Transverse colon (tissue), 4 donors: ENCODE measurements around the gene CHID1. TPM values are rescaled to one million over a fixed set of nuclear protein-coding genes. Genes with fewer than 3 reads are reported as not detected.

ENCODE experiments used
- DNase-seq: peaks from one replicate; pipeline ENCODE4 v3.0.0-alpha.2; 2019
- H3K27ac ChIP-seq, 4 donors: fragments of 200-600 bp; sonication (generic); 2 replicates each; pipeline ENCODE4 v1.5.1; 2016 to 2018; ENCODE audit warnings: inconsistent platforms in 4 of 4
- H3K27me3 ChIP-seq: fragments of 200-600 bp; sonication (generic); 2 replicates; pipeline ENCODE4 v1.5.1; 2017; ENCODE audit warnings: inconsistent platforms
- H3K36me3 ChIP-seq, 4 donors: fragments of 200-600 bp; sonication (generic); 2 replicates each; pipeline ENCODE4 v1.5.1; 2017 to 2019; ENCODE audit warnings: inconsistent platforms in 4 of 4
- H3K4me1 ChIP-seq, 4 donors: fragments of 200-600 bp; sonication (generic); 2 replicates each; pipeline ENCODE4 v1.5.1; 2017 to 2020; ENCODE audit warnings: inconsistent platforms in 4 of 4
- H3K4me3 ChIP-seq, 4 donors: fragments of 200-600 bp; sonication (generic); 1 replicate in 1 of 4; 2 replicates in 3 of 4; pipeline versions ENCODE4 v1.5.1 to v1.6.1; 2017 to 2019; ENCODE audit warnings: inconsistent platforms in 4 of 4
- H3K9me3 ChIP-seq, 2 donors: fragments of 200-600 bp; sonication (generic); 2 replicates each; pipeline ENCODE4 v1.5.1; 2017 to 2019; ENCODE audit warnings: inconsistent platforms in 2 of 2
- CTCF ChIP-seq, 5 experiments: fragments of 200-600 bp in 3 of 5; fragments of 450-650 bp in 2 of 5; sonication (generic) in 3 of 5; IDR thresholded peaks; 1 replicate in 2 of 5; 2 replicates in 3 of 5; pipeline ENCODE4 v1.5.1; 2016 to 2017; ENCODE audit warnings: antibody characterized with exemption in 5 of 5, inconsistent platforms in 3 of 5, mild to moderate bottlenecking in 2 of 5, moderate library complexity in 1 of 5
- EP300 ChIP-seq: sonication (generic); formaldehyde crosslinking; IDR thresholded peaks from one replicate; pipeline ENCODE4 v1.6.1; 2017; ENCODE audit warnings: antibody characterized with exemption, low read depth
- POLR2A ChIP-seq: fragments of 450-650 bp; IDR thresholded peaks from one replicate; pipeline ENCODE4 v1.6.1; 2016; ENCODE audit warnings: antibody characterized with exemption, mild to moderate bottlenecking, moderate library complexity
- POLR2AphosphoS5 ChIP-seq, 3 donors: sonication (generic); formaldehyde crosslinking; IDR thresholded peaks; one replicate each; pipeline ENCODE4 v1.6.1; 2016; ENCODE audit warnings: antibody characterized with exemption in 3 of 3
- WGBS, 2 donors: methylation state at CpG; one replicate each; pipeline ENCODE4 v1.1.5; 2018; ENCODE audit warnings: low coverage in 1 of 2; 5-methylcytosine and 5-hydroxymethylcytosine counted together
- in situ Hi-C, 4 donors: fragments of 200-750 bp; cut with MboI; loops; one replicate each; pipeline versions ENCODE4 v1.15.0 to v1.15.1; 2017; ENCODE audit warnings: low sequenced_read_pairs in 3 of 4, low pct_ligation_motif_present in 1 of 4, low pct_unique_long_range_greater_than_20kb in 1 of 4
- intact Hi-C: fragments of 100-400 bp; cut with DNase I; formaldehyde crosslinking; loops from one replicate; pipeline ENCODE4 v1.15.1; 2023; ENCODE audit warnings: low total_unique reads
- total RNA-seq, 4 donors: library from RNA; depleted of rRNA; stranded (reverse); fragments of >200 nt; gene quantifications; one replicate each; pipeline ENCODE4 v1.1.0, GENCODE V29; 2016

CHID1 gene
- total RNA-seq, 4 donors from 2014 or later: 15.3 to 58.2 (median 41.4) TPM

GRCh38 chr11:923691-924405 is 13.2 kb upstream of the CHID1 start:
- Histone ChIP-seq H3K27ac (no peak overlapping the region), H3K27me3 (no peaks in the 10 kb centered on the region), H3K4me3 (no peak overlapping the region), H3K4me1 (peaks cover 17 to 29% (median 25%) of the 10 kb centered on the region in 4 donors), H3K36me3 (no peaks in the 10 kb centered on the region), H3K9me3 (no peaks in the 10 kb centered on the region)
- TF ChIP-seq POLR2A: no peak
- TF ChIP-seq EP300: no peak
- TF ChIP-seq CTCF (IDR thresholded peaks at IDR 0.05): no peak
- TF ChIP-seq POLR2AphosphoS5 (IDR thresholded peaks at IDR 0.05): no peak
- in situ Hi-C loops (loop anchor here in 1 of 4 donors (25.0 kb wide), 1 partner anchor 113 kb away; the partner anchor contains the start of gene MUC6), intact Hi-C loops (no loop called here)
- DNase-seq: no peak
- 84 to 100% methylated on average over 2 to 19 of the region's 19 CpGs for WGBS, 2 donors

- intact Hi-C loops (no loop called here), in situ Hi-C loops (loop anchor here in 1 of 4 donors (25.0 kb wide), 1 partner anchor 115 kb away; the partner anchor contains the start of gene MUC6)
- Histone ChIP-seq H3K9me3 (no peaks in the 10 kb centered on the region), H3K27me3 (no peaks in the 10 kb centered on the region), H3K27ac (no peak overlapping the region), H3K4me3 (no peak overlapping the region), H3K36me3 (no peaks in the 10 kb centered on the region), H3K4me1 (peaks cover 4 to 13% (median 8%) of the 10 kb centered on the region in 4 donors)
- DNase-seq: no peak
- WGBS, 2 donors: 73% methylated on average over 11 of the region's 15 CpGs; no CpG with 5 or more reads in 1 of the 2 donors
- TF ChIP-seq EP300: no peak
- no peak for TF ChIP-seq POLR2A
- TF ChIP-seq POLR2AphosphoS5 (IDR thresholded peaks at IDR 0.05): no peak
- TF ChIP-seq CTCF (IDR thresholded peaks at IDR 0.05): no peak
Observed at GRCh38 chr11:921921-922678, 11.5 kb upstream of the CHID1 start.

- in situ Hi-C loops: loop anchor here in 1 of 4 donors (25.0 kb wide), 1 partner anchor 120 kb away; the partner anchor contains the start of gene MUC6
- intact Hi-C loops: no loop called here
- Histone ChIP-seq H3K4me3 (no peak overlapping the region), H3K27me3 (no peaks in the 10 kb centered on the region), H3K9me3 (no peaks in the 10 kb centered on the region), H3K27ac (no peak overlapping the region), H3K4me1 (no peaks in the 10 kb centered on the region), H3K36me3 (no peaks in the 10 kb centered on the region)
- TF ChIP-seq POLR2AphosphoS5 (IDR thresholded peaks at IDR 0.05) (no peak), EP300 (no peak), POLR2A (no peak)
- DNase-seq: no peak
- 86 to 100% methylated on average over 7 of the region's 8 CpGs for WGBS, 2 donors
Observed at GRCh38 chr11:917426-917825, 6.8 kb upstream of the CHID1 start.

GRCh38 chr11:914747-915501 is 4.3 kb upstream of the CHID1 start:
- intact Hi-C loops (no loop called here), in situ Hi-C loops (loop anchor here in 1 of 4 donors (25.0 kb wide), 1 partner anchor 122 kb away; the partner anchor contains the start of gene MUC6)
- H3K27ac ChIP-seq: peak overlapping the region; percentile 24 to 54 (median 44)
- peak; percentile 45 for DNase-seq
- peaks cover 8 to 10% (median 9%) of the 10 kb centered on the region in 4 donors for H3K4me1 ChIP-seq
- TF ChIP-seq POLR2AphosphoS5 (IDR thresholded peaks at IDR 0.05) (peak in 1 of 3 donors; percentile 6), POLR2A (no peak)
- no peak overlapping the region for H3K4me3 ChIP-seq
- H3K9me3 ChIP-seq: no peaks in the 10 kb centered on the region
- 81 to 100% methylated on average over 1 to 19 of the region's 21 CpGs for WGBS, 2 donors
- H3K36me3 ChIP-seq: no peaks in the 10 kb centered on the region
- H3K27me3 ChIP-seq: no peaks in the 10 kb centered on the region
